SH-SY5Y (cell line): ENCODE results near the gene HSCB.

Experiments used
- GATA2 ChIP-seq: IDR thresholded peaks from 2 replicates; pipeline ENCODE4 v1.6.1; 2011; ENCODE audit warnings: mild to moderate bottlenecking, low read depth, low read length
- GATA3 ChIP-seq: IDR thresholded peaks from 2 replicates; pipeline ENCODE4 v1.6.1; 2011; ENCODE audit warnings: low read depth, mild to moderate bottlenecking, low read length, moderate library complexity

HSCB gene

GRCh38 chr22:28793976-28794584 lies 52.2 kb downstream of the HSCB start:
- TF ChIP-seq GATA2 (no peak), GATA3 (no peak)

GRCh38 chr22:28795071-28795693 lies 53.3 kb downstream of the HSCB start:
- no peak for TF ChIP-seq GATA2
- no peak for TF ChIP-seq GATA3

- TF ChIP-seq GATA3, result no peak
- no peak for TF ChIP-seq GATA2
Observed at GRCh38 chr22:28795932-28796856, 54.4 kb downstream of the HSCB start.

- peak; percentile 49; the same call in 1 of the 2 replicates for TF ChIP-seq GATA2
- TF ChIP-seq GATA3, result no peak
Observed at GRCh38 chr22:28798810-28799605, 57.2 kb downstream of the HSCB start.

- no peak for TF ChIP-seq GATA2
- TF ChIP-seq GATA3, result no peak
Observed at GRCh38 chr22:28799606-28800307, 57.9 kb downstream of the HSCB start.

- TF ChIP-seq GATA2 (no peak), GATA3 (no peak)
Observed at GRCh38 chr22:28800308-28801041, 58.6 kb downstream of the HSCB start, which contains the start of gene XBP1. XBP1 (minus strand) TSS chr22:28800569.

- TF ChIP-seq GATA3 (no peak), GATA2 (no peak)
Observed at GRCh38 chr22:28801845-28802594, 60.2 kb downstream of the HSCB start.

- TF ChIP-seq GATA2 (no peak), GATA3 (no peak)
Observed at GRCh38 chr22:28802595-28803123, 60.8 kb downstream of the HSCB start.
